Fibroblast of skin of right quadriceps (primary cell): ENCODE results near the gene PRPF39.
A peak's percentile ranks its signal among the peaks of the same experiment; 100 is the strongest.

Source experiments
- DNase-seq: peaks from one replicate; pipeline ENCODE4 v3.0.0-alpha.2; 2013

PRPF39 gene

DNA sequence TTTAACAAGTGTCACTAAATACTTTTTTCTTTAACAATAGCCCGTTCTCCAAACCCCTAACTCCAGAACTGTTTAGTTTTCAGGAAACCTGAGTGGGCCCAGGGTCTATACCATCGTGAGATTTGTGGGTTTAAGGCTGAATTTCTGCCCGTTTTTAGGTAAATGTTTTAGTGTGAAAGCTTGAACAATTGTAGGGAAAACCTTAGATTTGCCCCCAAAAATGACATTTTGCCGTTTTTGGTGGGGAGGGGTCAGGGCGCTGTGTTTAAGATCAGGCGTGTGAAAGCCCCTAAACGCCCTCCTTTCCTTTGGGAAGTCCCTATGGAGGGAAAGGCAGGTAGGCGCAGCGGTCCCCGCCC lies 320 bp upstream of the PRPF39 start:
- no peak for DNase-seq

DNA sequence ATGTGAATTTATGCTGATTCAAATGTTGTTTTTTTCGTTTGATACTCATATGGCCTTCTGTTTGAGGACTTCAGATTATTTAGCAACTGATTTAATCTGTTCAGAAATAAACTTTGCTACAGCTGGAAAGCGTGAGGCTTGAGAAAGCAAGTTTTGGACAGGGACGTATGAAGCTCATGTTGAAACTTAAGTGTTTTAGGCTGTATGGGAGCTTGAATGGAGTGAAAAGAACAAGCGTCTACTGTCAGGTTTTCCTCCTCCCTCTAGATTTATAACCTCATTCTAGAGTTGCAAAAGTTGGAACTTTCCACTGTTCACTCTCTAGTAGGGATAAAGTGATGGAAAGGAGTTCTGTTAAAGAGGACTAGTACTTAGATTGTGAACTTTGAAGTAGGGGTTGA lies 1.0 kb downstream of the PRPF39 start:
- DNase-seq: peak; percentile 13

DNA sequence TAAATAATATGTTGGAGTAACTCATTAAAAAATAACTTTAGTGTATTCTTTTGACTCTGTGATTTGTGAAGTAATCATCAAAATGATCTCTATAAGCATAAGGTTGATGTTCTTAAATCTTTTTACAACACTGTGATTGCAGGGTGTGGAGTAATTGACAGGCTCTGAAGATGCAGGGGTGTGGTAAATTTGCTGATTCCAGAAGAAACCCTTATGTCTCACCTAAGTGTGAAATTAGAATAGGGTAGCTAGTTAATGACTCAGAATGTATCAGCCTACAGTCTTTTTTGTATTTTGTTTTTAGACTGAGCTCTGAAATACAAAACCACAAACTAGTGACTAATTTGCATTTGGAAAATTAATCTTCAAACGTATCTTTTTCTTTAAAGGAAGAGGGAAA lies 5.9 kb downstream of the PRPF39 start:
- peak; percentile 42 for DNase-seq

DNA sequence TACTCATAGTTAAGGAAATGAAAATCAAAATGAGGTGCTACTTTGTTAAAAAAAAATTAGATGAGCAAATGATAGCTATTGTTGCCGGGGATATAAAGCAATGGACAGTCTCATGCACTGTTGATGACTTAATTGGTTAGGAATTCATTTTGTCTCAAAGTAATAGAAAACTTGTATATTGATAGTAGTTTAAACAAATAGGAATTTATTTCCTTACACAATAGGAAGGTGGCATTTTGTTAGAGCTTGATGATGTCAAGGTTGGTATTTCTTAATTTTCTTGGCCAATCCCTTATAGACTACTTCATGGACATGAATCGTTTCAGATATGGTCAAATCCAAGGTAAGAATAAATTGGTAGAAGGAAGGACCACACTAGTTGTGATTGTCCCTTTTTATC lies 7.8 kb downstream of the PRPF39 start:
- peak; percentile 27 for DNase-seq

DNA sequence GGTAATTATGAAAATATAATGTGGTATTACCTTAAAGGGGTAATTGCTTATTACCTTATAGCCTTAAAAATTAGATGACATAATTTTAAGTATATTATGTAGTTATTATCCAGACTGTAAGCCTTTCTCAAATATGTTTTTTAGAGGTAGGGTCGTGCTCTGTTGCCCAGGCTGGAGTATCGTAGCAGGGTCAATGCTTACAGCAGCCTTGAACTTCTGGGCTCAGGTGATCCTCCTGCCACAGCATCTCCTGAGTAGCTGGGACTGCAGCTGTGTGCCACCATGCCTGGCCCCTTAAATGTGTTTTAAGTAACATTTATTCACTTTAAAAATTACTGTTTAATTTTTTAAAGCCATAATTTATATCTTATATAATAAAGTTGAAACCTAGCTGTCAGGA lies 10.4 kb downstream of the PRPF39 start:
- no peak for DNase-seq

DNA sequence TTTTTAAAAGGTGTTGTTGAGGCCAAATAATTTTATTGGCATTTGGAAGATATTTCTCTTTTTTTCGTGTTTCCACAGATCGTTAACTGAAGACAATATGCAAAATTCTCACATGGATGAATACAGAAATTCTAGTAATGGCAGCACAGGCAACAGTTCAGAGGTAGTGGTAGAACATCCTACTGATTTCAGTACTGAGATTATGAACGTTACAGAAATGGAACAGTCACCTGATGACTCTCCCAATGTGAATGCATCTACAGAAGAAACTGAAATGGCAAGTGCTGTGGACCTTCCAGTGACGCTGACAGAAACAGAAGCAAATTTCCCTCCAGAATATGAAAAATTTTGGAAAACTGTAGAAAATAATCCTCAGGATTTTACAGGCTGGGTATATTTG lies 11.2 kb downstream of the PRPF39 start:
- no peak for DNase-seq

DNA sequence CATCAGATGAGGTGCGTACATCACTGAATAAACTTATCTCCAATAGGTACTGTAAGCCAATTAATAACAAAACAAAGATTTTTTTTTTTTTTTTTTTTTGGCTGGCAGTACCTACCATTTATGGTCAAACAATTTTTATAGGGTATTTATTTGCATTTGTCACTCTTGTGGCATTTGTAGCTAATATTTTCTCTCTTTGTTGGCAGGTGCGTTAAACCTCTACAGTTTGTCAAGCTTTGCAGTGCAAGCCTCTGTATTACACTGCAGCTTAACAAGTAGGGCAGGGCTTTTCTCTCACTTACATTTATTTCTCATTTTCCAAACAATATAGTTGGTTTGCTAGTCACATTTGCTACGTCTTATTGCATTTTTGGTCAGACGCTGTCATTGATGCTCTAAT lies 12.3 kb downstream of the PRPF39 start:
- no peak for DNase-seq

DNA sequence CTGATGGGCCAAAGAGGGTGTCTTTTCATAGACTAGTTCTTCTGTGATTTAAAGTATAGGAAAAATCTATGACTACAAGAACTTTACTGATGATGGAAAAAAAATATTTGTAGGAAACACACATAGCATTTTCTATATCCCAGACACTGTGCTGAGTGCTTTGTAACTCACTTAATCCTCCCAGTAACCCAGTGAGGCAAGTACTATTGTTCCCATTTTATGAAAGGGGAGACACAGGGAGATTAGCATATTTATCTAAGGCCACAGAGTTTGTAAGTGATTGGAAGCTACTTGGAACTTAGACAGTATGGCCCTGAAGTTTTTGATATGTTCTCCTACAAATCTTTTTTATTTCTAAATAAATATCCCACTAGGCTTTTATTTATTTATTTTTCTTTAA lies 19.9 kb downstream of the PRPF39 start:
- DNase-seq: no peak

DNA sequence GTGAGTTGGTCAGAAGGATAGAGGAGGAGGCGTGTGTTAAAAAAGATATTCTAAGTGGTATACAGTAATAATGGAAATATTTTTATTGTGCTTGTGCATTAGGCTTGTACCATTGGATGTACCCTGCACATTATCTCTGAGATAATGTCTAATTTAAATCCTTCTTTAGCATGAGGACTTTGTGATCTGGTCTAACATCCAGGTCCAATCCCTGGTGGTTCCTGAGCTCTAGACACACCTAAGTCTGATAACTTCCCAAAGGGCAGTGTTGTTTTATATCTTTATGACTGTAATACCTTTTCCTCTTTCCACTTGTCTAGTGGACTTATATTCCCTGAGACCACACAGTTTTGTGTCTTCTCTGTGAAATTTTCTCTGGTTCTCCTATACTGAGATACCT lies 20.6 kb downstream of the PRPF39 start:
- no peak for DNase-seq

DNA sequence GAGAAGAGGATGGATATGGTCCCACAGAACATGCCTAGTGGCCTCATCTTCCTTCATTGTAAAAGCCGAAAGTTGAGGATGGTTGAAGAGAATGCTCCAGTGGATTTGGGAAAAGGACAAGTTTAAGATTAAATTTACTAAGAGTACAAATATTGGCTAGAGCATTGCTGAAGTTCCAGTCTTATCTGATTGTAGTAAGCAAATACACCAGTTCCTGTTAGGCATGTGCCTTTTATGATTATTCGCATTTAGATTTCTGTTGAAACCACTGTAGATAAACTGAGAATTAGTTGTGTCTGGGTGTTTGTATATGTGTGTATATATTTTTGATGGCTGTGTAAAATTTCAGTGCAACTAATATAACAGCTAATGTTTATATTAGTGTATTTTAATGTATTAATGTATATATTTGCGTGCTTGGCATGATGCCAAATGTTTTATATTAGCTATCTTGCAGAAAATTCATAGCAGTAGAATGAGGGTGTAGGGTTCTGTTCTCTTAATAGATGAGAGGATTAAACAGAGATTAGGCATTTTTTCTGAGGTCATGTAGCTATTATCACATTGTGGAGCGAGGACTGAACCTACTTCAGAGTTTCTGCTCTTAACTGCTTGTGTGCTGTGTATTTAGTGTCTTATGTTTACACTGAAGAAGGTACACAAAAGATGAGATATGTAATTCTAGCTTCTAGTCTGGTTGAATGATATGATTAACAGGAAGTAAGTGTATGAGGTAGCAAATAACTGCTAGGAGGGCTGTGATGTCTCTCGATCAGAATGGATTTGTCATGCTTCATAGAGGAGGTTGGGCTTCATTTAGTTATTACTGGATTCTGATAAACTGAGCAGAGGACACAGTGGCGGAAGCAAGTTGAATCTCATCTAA lies 29.2 kb downstream of the PRPF39 start:
- no peak for DNase-seq

DNA sequence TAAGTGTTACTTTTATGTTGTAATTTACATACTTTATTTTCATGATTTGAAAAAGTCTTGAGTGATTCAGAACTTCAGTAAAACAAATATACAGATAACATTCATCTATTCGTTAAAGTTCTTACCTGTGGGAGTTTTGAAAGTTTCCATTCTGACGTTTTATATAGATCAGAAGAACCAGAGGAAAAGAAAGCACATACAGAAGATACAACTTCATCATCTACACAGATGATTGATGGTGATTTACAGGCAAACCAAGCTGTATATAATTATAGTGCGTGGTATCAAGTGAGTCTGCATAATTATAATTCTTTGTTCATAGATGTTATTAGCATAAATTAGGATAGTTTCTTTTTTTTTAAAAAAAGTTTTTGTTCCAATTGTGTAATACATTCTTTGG lies 30.4 kb downstream of the PRPF39 start:
- DNase-seq: no peak

DNA sequence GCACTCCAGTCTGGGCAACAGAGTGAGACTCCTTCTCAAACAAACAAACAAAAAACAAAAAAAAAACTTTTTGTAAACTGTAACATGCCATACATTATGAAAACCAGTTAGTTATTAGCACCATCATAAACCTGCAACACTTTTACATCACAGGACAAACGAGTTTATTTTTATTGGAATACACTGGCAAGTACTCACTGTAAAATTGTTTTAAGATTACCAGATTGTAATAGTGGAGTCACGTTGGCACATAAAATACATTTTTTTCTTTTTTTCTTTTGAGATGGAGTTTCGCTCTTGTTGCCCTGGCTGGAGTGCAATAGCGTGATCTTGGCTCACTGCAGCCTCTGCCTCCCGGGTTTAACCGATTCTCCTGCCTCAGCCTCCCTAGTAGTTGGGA lies 34.7 kb downstream of the PRPF39 start:
- DNase-seq: no peak

DNA sequence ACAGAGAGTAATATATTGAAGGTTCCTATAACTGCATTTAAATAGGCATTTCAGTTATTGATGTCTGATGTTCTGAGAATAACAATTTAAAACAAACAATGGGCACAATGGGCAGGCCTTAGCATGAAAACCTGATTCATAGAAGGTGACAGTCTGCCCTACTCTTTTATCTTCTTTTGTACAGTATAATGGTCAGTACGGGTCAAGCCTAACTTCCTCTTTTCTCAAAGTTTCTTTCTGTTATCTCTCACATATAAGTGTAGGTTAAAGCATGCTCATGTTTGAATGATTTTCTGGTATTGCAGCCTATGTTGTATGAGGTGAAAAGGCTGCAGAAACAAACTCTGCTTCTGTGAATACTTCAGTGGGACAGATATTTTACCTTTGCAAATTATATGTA lies 36.2 kb downstream of the PRPF39 start:
- no peak for DNase-seq

DNA sequence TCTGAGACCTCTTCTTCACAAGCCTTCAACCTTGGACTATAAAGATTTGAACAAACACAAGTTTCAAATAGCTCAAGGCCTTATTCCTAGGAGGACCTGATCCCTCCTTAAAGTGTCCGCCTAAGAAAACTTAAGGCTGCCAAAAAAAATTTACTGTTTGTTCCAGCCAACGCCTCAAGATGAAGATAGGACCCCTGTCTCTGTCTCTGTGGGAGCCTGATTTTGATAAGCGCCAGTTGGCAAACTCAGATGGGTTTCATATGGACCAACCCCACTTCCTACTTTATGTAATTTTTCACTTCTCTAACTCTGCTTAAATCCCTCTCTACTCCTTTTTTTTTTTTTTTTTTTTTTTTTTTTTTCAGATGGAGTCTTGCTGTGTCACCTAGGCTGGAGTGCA lies 39.4 kb downstream of the PRPF39 start:
- no peak for DNase-seq

DNA sequence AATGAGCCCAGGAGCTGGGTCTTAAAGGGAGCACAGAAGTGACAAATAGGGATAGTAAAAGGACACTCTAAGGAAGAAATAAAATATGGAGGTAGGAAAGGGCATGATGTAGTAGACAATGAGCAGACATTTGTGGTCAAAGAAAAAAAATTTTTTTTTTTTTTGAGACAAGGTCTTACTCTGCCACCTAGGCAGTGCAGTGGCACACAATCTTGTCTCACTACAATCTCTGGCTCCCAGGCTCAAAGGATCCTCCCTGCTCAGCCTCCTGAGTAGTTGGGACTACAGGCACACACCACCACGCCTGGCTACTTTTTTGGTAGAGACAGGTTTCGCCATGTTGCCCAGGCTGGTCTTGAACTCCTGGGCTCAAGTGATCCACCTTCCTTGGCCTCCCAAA lies 41.8 kb downstream of the PRPF39 start:
- no peak for DNase-seq

DNA sequence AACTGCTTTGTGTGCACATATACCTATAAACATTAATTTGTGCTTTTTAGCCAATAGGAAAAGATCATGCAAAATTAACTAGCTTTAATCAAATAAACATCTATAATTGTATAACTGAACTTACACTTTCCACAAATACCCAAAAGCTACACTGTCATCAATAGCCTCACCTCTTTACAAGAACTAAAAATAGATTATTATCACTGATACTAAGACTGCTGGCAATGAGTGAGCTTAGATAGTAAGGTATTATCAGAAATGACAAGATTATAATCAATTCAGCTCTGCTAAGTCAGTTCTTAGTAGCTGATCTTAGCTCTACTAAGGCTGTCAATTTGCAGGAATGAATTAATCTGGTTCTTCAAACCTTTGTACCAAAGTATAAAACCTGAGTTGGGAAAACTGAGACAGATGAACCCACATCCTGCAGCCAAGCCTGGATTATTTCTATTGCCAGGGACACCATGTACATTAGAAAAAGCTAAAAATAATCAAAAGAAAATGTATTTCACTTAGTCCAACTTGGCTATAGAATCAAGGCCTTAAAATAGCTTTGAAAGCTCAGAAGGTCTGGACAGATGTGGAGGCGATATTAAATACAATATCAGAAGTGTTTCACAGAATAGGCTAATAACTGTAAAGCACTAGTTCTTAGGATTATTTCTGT lies 45.2 kb downstream of the PRPF39 start:
- DNase-seq: no peak

DNA sequence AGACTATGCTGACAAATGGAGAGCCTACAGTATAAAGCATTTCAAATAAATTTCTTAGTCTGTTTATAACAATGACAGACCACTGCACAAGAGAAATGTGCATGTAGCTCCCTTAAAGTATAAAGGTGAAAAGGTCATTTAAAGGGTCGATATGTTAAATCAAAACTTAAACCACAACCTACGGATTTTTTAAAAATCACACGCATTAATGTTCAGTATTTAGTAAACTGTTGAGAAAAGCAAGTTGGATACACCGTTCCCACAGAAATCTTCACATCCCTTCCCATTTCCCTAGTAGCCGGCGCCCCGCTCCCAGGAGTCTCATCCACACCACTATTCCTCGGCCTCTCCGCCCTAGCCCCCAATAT lies 49.8 kb downstream of the PRPF39 start:
- no peak for DNase-seq

DNA sequence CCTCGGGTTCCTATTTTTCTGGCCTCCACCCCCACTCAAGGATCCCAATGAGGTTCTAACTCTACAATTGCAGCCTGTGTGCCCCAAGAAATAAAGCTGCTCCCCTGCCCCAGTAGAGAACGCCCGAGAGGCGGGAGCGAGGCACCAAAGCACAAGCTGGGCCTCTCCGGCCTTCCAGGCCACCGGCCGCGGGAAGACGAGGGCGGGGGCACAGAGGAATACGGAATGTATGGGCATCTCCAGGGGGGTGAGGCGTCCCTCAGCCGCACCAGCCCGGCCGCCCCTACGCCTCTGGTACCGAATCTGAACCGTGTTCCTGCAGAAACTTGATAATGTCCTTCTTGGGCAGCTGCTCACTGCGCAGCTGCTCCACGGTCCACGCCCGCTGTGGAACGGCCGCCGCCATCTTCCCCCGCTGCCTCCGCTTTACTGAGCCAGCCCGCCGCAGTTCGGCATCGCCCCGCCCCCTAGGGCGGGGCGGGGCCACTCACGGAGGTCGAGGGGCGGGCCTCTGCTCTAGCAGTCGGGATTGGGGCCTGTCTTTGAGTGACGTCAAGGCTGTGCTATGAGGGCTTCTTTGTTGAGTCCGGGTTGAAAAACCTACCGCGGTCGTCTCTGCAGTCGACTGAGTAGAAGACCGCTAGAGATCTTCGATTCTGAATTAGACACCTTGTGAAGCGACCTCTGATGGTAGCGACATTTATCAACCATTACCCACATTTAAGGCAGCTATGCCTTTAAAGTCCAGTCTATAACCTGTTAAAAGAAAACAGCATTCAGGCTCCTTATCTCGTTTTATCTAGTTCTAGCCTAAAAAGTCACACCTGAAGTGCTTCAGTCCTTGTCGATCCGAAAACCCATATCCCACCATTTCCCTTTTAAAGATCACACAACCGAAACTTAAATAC lies 50.4 kb downstream of the PRPF39 start, which contains the start of gene FKBP3:
Gene FKBP3, minus strand, starts transcription at position 431 of the 908 bp plus-strand sequence. Its CDS starts 25 bp downstream, at position 406.
- peak; percentile 99 for DNase-seq

DNA sequence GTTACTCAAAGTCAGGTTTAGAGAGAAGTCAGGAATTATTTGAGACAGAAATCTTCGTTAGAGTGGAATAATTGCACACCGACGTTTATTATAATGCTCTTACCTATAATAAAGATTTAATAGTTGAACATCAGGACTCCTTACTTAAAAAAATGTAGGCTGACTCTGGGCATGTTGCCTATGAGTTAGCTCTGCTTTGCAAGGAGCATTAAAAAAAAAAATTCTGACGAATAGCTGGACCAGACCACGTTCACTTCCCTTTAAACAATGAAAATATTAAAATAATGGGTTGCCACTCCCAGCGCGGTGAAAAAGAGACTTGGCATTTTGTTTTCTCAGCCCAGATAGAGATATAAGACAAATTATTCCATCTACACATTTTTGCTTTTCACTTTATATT lies 51.2 kb downstream of the PRPF39 start:
- DNase-seq: no peak

DNA sequence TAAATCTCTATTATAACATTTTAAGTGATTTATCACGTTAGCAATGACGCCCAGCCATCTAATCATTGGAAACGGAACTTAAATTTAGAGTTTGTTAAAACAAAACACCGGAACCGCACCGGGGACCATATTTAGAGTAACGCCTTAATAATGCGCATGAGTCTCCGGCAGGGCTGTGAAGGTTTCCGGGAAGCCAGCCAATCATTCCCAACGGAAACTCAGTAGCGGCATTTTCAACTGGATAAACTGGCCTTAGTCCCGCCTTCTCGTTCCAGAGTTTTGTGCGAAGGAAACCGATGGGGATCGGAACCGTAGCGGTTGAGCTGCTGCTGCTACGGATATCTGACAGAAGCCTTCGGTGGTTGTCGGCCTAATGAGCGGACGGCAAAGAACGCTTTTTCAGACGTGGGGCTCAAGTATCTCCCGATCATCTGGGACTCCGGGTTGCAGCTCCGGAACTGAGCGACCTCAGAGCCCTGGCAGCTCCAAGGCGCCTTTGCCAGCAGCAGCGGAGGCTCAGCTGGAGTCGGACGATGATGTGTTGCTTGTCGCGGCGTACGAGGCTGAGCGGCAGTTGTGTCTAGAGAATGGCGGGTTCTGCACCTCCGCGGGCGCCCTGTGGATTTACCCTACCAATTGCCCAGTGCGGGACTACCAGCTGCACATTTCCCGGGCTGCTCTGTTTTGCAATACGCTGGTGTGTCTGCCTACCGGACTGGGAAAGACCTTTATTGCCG lies 51.9 kb downstream of the PRPF39 start, which contains the start of gene FANCM:
Gene FANCM, plus strand, starts transcription at position 272 of the 737 bp plus-strand sequence. Its CDS starts 102 bp downstream, at position 374.
- DNase-seq: peak; percentile 98

DNA sequence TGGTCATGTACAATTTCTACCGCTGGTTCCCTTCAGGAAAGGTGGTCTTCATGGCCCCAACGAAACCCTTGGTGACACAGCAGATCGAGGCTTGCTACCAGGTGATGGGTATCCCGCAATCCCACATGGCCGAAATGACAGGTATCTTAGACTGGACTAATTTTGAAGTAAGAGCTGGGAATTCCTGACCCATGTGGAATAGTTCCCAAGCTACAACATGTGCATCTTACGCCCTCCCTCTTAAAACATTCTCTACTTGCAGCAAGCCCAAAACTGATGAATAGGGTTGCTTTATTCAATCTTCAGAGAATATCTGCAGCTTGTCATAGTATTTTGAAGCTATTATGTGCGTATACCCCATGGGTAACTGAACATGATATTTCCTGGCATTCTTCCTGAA lies 52.5 kb downstream of the PRPF39 start:
- no peak for DNase-seq

DNA sequence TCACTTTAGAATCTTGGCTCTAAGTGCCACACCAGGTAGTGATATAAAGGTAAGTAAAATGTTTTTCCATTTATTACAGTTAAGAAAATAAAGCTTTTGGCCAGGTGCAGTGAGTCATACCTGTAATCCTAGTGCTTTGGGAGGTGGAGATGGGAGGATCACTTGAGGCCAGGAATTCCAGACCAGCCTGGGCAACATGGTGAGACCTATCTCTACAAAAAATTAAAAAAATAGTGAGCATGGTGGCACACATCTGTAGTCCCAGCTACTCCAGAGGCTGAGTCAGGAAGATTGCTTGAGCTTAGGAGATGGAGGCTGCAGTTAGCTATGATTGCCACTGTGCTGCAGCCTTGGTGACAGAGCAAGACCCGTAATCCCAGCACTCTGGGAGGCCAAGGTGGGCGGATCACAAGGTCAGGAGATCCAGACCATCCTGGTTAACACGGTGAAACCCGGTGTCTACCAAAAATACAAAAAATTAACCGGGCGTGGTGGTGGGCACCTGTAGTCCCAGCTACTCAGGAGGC lies 56.8 kb downstream of the PRPF39 start:
- no peak for DNase-seq
